ENCODE results near the gene RTN4R. TPM values are rescaled to one million over a fixed set of nuclear protein-coding genes. Genes with fewer than 3 reads are reported as not detected.

The RTN4R gene
- total and polyA plus RNA-seq, 2 of the 13 experiments (the other 11 are each of a cell fraction or from before 2014, with no cell fraction given) = 0.22 to 0.77 TPM

GRCh38 chr22:20203552-20204201, 64.4 kb downstream of the RTN4R start (continued):
- TF ChIP-seq PLRG1 (conservative IDR thresholded peaks at IDR 0.05) = no peak
- TF ChIP-seq, protein P1, sequence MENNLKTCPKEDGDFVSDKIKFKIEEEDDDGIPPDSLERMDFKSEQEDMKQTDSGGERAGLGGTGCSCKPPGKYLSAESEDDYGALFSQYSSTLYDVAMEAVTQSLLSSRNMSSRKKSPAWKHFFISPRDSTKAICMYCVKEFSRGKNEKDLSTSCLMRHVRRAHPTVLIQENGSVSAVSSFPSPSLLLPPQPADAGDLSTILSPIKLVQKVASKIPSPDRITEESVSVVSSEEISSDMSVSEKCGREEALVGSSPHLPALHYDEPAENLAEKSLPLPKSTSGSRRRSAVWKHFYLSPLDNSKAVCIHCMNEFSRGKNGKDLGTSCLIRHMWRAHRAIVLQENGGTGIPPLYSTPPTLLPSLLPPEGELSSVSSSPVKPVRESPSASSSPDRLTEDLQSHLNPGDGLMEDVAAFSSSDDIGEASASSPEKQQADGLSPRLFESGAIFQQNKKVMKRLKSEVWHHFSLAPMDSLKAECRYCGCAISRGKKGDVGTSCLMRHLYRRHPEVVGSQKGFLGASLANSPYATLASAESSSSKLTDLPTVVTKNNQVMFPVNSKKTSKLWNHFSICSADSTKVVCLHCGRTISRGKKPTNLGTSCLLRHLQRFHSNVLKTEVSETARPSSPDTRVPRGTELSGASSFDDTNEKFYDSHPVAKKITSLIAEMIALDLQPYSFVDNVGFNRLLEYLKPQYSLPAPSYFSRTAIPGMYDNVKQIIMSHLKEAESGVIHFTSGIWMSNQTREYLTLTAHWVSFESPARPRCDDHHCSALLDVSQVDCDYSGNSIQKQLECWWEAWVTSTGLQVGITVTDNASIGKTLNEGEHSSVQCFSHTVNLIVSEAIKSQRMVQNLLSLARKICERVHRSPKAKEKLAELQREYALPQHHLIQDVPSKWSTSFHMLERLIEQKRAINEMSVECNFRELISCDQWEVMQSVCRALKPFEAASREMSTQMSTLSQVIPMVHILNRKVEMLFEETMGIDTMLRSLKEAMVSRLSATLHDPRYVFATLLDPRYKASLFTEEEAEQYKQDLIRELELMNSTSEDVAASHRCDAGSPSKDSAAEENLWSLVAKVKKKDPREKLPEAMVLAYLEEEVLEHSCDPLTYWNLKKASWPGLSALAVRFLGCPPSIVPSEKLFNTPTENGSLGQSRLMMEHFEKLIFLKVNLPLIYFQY (CRISPR knock-in tag; IDR thresholded peaks at IDR 0.05; ENCODE audit: borderline replicate concordance) = no peak
- TF ChIP-seq ZNF10 (CRISPR knock-in tag; IDR thresholded peaks at IDR 0.05; ENCODE audit: borderline replicate concordance, low read depth) = no peak
- TF ChIP-seq CEBPB (IDR thresholded peaks at IDR 0.05; ENCODE audit: borderline replicate concordance, low read depth, low read length) = no peak
- 0 out of 2 replicates have a peak, but pooled peaks have one; percentile 26 for TF ChIP-seq FOXA3 (CRISPR knock-in tag; IDR thresholded peaks at IDR 0.05)
- TF ChIP-seq PPARG (CRISPR knock-in tag; conservative IDR thresholded peaks at IDR 0.05) = 0 out of 2 replicates have a peak, but pooled peaks have one; percentile 23
- peak; percentile 37; the same call in 1 of the 2 replicates for TF ChIP-seq SAP130 (CRISPR knock-in tag; IDR thresholded peaks at IDR 0.05; ENCODE audit: low read depth)
- TF ChIP-seq KDM2A (CRISPR knock-in tag; IDR thresholded peaks at IDR 0.05; ENCODE audit: borderline replicate concordance, low read depth) = no peak
- TF ChIP-seq RFX1 (IDR thresholded peaks at IDR 0.05) = no peak
- no peak for TF ChIP-seq SIN3B (IDR thresholded peaks at IDR 0.05; ENCODE audit: low read length)
- peak; percentile 20; the same call in 1 of the 2 replicates for TF ChIP-seq CREB1 (IDR thresholded peaks at IDR 0.05)
- no peak for TF ChIP-seq CREB1 (CRISPR knock-in tag; IDR thresholded peaks at IDR 0.05)
- TF ChIP-seq ZNF292 (CRISPR knock-in tag; IDR thresholded peaks at IDR 0.05; ENCODE audit: borderline replicate concordance, low read depth) = no peak
- 0 out of 2 replicates have a peak, but pooled peaks have one; percentile 49 for TF ChIP-seq JUNB (CRISPR knock-in tag; IDR thresholded peaks at IDR 0.05; ENCODE audit: borderline replicate concordance)
- no peak for TF ChIP-seq ATRX (CRISPR knock-in tag; IDR thresholded peaks at IDR 0.05; ENCODE audit: borderline replicate concordance)
- no peak for TF ChIP-seq MATR3 (CRISPR knock-in tag; IDR thresholded peaks at IDR 0.05)
- no peak for TF ChIP-seq ZNF407 (CRISPR knock-in tag; IDR thresholded peaks at IDR 0.05; ENCODE audit: not compliant biosample characterization)

All from HepG2 (cell line).